Measurements from ENCODE around the gene CCDC70.

DNA sequence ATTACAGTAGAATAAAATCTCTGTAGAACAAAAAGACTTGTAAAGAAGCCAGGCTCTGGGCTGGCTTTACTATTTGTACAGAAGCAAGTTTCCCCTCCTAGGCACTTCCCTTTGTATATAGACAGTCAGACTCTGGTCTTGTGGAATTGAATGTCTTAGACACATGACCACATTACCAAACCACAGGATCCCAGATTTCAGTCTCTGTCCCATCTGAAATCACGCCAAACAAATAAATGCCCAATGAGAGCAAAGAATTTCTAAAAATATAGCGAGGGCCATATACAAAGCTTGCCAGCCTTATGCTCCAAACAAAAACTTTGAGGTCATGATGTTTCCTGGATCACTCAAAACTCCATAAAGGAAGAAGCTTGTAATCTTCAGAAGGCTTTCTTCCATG lies 23.9 kb downstream of the CCDC70 start:
- TF ChIP-seq POLR2A (IDR thresholded peaks at IDR 0.05), result no peak
- TF ChIP-seq, protein P1, sequence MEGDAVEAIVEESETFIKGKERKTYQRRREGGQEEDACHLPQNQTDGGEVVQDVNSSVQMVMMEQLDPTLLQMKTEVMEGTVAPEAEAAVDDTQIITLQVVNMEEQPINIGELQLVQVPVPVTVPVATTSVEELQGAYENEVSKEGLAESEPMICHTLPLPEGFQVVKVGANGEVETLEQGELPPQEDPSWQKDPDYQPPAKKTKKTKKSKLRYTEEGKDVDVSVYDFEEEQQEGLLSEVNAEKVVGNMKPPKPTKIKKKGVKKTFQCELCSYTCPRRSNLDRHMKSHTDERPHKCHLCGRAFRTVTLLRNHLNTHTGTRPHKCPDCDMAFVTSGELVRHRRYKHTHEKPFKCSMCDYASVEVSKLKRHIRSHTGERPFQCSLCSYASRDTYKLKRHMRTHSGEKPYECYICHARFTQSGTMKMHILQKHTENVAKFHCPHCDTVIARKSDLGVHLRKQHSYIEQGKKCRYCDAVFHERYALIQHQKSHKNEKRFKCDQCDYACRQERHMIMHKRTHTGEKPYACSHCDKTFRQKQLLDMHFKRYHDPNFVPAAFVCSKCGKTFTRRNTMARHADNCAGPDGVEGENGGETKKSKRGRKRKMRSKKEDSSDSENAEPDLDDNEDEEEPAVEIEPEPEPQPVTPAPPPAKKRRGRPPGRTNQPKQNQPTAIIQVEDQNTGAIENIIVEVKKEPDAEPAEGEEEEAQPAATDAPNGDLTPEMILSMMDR (IDR thresholded peaks at IDR 0.05), result no peak
- no peak for TF ChIP-seq POLR2AphosphoS5 (IDR thresholded peaks at IDR 0.05; ENCODE audit: insufficient read depth in 1 of 2, low read depth in 1 of 2)

Data from vagina (tissue), 2 donors.